T-helper 2 cell (primary cell): ENCODE measurements around the gene FOXO6.

Experiments used
- DNase-seq, 5 experiments: peaks; one replicate each; pipeline versions ENCODE4 v3.0.0 to v3.0.0-alpha.2; 2012 to 2022

Gene FOXO6

GRCh38 chr1:41368366-41368765, 7.1 kb downstream of the FOXO6 start:
- no peak for DNase-seq

DNA sequence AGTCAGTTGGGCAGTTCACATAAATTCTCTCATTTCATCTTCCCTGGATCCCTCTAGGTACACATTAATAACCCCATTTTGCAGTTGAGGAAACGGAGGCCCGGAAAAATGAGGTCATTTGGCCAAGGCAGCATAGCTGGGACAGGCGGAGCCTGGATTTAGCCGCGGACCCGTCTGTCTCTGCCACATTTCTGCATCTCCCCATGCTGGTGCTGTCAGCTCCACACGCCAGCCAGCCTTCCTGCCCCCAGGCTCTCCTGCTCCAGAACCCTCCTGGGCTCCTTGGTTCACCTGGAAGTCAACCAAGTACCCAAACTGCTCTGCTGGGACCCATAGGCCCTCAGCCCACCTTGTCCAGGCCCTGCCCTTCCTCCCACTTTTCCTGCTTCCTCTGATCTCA, 7.6 kb downstream of the FOXO6 start:
- DNase-seq: no peak

- DNase-seq: no peak
Measured at GRCh38 chr1:41369531-41369930, 8.3 kb downstream of the FOXO6 start.

- no peak for DNase-seq
Measured at GRCh38 chr1:41370225-41370624, 9.0 kb downstream of the FOXO6 start.

GRCh38 chr1:41370756-41371420, 9.7 kb downstream of the FOXO6 start:
- DNase-seq: no peak

DNA sequence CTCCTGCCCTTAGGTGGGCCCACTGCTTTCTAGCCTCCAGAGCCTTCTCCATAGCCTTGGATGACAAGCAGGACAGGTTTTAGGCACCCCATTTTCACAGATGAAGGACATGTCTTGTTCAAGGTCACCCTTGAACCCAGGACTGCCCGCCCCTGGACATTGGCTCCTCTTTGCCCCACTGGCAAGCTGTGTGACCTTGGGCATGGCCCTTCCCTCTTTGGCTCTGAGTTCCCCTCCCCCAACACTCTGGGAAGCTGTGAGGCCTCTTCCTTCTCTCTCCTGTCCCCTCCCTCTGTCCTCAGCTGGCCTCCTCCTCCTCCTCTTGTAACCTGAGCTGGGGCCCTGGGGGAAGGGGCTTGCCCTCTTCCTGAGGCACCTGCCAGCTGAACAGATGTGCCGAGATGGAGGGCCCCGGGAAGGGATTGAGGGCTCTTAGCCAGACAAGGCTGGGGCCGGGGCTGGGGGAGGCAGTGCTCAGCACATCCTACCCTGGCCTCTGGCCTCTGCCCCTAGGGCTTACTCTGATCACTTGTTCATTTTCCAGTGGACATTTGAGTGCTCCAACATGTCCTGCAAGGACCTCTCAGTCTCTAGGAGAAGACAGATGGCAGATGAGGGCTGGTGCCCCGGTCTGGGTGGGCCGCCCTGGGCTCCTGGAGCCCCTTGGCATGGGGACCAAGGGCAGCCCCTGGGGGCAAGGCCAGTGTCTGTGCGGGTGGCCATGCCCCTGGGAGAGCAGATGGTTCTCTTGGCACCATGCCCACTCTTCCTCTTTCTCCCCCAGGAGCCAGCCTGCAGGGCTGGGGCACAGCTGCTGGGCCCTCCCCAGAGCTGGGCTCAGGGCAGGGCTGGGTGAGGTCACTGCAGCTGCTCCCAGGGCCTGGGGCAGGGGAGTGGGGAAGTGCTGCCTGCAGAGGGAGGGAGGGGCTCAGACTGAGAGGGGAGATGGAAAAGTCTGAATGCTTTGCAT, 10.7 kb downstream of the FOXO6 start:
- DNase-seq: no peak

GRCh38 chr1:41372600-41372993, 11.4 kb downstream of the FOXO6 start:
- no peak for DNase-seq

GRCh38 chr1:41373373-41373772, 12.1 kb downstream of the FOXO6 start:
- no peak for DNase-seq

DNA sequence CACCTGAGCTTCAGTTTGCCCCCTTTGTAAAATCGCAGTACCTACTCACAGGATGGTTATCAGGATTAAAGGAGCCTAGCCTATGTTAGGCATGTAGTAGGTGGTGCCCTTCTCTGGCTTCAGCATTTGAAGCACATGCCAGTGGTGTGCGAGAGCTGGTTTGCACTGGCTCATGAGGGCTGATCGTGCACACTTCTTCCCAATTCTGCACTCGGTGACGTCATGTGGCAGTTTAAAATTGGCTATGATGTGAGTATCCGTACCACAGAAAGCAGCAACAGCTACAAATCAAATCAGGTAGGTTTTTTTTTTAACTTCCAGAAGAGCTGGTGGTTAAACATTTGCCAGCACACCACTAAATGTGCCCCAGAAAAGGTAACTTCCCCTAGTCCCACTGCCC, 13.5 kb downstream of the FOXO6 start:
- DNase-seq: no peak

- no peak for DNase-seq
Measured at GRCh38 chr1:41377397-41377796, 16.2 kb downstream of the FOXO6 start.

DNA sequence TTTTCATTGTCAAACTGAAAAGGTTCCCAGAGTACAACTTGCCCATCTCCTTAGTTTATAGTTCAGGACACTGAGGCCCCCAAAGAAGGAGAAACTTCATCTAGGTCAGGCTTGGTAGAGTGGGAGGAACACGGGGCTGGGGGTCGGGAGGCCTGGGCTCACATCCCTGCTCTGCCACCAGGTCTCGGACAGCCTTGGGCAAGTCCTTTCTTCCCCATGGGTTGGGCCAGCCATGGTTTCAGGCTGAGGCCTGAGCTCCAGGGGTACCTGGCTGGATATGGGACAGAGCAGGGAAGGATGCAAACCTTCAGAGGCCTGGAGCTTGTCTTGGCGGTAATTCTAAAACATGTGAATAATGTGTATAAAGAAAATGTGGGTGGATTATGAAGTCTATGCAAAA, 17.0 kb downstream of the FOXO6 start:
- DNase-seq: no peak

DNA sequence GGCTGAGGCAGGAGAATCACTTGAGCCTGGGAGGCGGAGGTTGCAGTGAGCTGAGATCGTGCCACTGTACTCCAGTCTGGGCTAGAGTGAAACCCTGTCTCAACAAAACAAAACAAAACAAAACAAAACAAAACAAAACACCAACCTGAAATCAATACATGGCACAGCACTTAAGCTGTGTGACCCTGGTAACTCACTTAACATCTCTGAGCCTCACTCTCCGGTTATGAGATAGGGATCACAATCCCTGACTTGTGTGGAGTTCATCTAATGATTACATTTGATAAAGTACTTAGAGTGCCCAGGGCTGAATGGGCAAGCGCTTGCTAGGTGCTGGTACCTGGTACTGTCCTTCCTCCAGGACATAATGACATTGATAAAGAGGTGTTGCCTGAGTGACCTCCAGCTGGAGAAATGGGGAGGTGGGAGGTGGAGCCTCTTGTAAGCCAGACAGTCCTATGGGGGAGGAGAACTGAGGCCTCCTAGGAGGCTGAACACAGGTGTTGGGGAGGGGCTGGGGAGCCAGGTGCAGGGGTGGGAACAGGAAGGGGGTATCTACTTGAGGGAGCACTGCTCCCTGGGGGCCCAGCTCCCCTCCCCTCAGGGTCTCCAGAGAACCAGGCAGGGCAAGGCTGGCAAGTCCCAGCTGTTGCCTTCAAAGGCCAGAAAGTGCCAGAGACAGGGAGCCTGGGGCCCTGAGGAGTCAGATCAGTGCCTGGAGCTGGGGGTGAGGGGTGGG, 17.9 kb downstream of the FOXO6 start:
- no peak for DNase-seq

- no peak for DNase-seq
Measured at GRCh38 chr1:41379738-41380130, 18.5 kb downstream of the FOXO6 start.

DNA sequence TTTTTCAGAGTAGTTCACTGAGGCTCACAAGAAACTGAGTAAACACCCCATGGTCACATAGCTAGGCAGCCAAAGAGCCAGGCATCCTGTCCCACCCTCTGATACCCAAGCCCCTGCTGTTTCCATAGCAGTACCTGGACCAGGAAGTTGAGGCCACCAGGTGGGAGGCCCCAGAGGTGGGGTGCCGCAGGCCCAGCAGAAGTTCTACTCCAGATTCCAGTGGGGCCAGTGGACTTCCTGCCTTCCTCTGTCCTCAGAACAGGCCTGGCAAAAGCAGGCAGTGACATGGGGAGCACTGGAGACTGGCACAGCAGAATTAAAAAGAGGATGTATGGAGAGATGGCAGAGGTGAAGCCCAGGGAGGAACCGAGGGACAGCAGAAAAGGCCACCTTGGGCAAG, 19.0 kb downstream of the FOXO6 start:
- DNase-seq: no peak

DNA sequence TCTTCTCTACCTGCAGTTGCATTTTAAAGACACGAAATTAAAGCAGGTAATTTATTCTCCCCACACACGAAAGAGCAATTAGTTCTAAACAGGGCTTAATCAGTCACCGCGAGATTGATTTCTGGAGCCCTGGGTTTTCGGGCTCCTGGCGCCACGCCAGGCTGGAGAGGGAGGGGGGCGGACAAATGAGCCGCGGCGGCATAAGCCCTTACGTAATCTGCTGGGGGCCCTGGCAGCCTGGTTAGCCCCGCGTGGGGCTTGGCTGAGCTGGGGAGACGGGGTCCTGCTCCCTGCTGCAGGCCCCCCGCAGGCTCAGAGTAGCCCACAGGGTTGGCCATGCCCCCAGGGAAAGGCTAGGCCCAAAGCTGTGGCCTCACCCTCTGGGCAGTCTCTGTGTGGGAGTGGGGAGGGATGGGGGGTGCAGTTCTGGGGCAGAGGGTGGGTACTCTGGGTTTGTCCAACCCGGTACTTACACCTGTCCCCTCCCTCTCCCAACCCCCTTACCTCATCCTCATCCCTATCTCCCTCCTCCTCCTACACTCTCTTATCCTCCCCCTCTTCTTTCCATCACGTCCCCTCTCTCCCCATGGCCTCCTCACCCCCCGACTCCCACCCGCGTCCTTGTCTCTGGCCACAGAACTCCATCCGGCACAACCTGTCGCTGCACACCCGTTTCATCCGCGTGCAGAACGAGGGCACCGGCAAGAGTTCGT, 19.9 kb downstream of the FOXO6 start:
- no peak for DNase-seq

DNA sequence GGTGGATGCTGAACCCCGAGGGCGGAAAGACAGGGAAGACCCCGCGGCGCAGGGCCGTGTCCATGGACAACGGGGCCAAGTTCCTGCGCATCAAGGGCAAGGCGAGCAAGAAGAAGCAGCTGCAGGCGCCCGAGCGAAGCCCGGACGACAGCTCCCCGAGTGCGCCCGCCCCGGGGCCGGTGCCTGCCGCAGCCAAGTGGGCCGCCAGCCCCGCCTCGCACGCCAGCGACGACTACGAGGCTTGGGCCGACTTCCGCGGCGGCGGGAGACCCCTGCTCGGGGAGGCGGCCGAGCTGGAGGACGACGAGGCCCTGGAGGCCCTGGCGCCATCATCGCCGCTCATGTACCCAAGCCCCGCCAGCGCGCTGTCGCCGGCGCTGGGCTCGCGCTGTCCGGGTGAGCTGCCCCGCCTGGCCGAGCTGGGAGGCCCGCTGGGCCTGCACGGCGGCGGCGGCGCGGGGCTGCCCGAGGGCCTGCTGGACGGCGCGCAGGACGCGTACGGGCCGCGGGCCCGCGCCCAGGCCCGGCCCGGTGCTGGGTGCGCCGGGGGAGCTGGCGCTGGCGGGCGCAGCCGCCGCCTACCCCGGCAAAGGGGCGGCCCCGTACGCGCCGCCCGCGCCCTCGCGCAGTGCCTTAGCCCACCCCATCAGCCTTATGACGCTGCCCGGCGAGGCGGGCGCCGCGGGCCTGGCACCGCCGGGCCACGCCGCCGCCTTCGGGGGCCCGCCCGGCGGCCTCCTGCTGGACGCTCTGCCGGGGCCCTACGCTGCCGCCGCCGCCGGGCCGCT, 20.7 kb downstream of the FOXO6 start:
- DNase-seq: peak in 1 of 5 experiments; percentile 39

GRCh38 chr1:41382480-41383090, 21.4 kb downstream of the FOXO6 start:
- DNase-seq: no peak

GRCh38 chr1:41383094-41383852, 22.0 kb downstream of the FOXO6 start:
- peak in 1 of 5 experiments; percentile 44 for DNase-seq

GRCh38 chr1:41384579-41384978, 23.3 kb downstream of the FOXO6 start:
- DNase-seq: no peak

- no peak for DNase-seq
Measured at GRCh38 chr1:41385398-41386195, 24.4 kb downstream of the FOXO6 start.
